ENCODE data around the gene FBXW11.
A peak's percentile ranks its signal among the peaks of the same experiment; 100 is the strongest.

The FBXW11 gene

DNA sequence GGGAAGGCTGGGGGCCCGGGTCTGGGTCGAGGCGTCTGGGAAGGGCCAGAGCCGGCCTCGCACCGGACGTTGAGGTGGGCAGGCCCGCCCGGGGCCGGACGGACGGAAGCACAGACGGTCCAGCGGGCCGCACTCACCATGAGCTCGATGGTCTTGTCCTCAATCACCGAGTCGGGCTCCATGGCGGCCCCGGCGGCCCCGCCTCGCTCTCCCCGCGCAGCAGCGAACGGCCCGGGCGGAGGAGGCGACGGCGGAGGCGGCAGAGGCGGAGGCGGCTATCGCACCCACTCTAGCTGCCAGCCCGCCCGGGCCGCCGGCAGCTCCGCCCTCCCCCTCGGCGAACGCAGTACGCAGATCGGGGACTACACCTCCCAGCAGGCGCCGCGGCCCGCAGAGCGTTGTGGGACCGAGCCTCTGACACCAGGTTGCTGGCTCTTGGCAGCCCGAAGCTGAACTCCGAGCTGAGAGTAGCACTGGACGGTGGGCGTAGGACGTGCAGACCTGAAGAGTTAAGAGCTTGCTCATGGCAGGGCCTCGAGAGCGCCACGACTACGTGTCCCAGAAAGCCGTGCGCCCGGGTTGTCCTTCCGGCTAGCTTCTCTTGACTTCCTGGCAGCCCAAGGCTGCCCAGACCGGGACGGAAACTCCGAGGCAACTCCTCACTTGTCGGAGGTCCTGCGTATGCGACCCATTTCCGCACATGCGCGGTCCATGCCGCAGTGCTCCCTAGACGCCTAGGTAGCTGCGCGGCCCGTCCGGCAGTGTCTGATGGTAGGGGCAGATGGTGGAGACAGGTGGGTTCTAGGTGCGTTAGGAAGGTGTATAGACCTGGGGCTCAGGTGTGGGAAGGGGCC lies at the start of gene FBXW11:
Gene FBXW11 (minus strand): TSS at position 318 of the 854 bp plus-strand sequence. CDS start 136 bp downstream, at position 182.
- TF ChIP-seq, protein P1, sequence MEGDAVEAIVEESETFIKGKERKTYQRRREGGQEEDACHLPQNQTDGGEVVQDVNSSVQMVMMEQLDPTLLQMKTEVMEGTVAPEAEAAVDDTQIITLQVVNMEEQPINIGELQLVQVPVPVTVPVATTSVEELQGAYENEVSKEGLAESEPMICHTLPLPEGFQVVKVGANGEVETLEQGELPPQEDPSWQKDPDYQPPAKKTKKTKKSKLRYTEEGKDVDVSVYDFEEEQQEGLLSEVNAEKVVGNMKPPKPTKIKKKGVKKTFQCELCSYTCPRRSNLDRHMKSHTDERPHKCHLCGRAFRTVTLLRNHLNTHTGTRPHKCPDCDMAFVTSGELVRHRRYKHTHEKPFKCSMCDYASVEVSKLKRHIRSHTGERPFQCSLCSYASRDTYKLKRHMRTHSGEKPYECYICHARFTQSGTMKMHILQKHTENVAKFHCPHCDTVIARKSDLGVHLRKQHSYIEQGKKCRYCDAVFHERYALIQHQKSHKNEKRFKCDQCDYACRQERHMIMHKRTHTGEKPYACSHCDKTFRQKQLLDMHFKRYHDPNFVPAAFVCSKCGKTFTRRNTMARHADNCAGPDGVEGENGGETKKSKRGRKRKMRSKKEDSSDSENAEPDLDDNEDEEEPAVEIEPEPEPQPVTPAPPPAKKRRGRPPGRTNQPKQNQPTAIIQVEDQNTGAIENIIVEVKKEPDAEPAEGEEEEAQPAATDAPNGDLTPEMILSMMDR (IDR thresholded peaks at IDR 0.05; ENCODE audit: low read depth, low read length, missing control alignments): no peak
- peak; percentile 96 for DNase-seq (ENCODE audit: low read depth)

DNA sequence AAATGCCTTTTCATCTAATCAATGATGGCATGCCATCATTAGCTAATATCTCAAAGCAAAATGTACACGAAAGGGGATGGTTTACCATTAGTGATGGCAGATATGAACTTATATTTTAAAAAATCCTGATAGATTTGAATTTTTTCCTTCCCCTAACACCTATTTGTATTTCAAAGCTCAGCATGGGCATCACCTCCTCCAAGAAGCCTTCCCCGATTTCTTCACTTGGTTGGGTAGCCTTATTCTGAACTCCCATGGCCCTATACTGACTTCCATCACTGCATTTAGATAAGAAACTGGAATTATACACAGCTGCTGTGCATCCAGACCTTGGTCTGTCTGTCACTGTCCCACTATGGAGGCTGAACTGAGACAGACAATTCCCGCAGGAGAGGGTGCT lies 49.6 kb upstream of the FBXW11 start:
- no peak overlapping the region for H3K4me3 ChIP-seq (ENCODE audit: low read depth, low read length)
- no peak for DNase-seq (ENCODE audit: low read depth)
- TF ChIP-seq, protein P1 (IDR thresholded peaks at IDR 0.05; ENCODE audit: low read depth, low read length, missing control alignments): no peak

More for the DNA sequence above, at the start of gene FBXW11:
- H3K4me3 ChIP-seq (ENCODE audit: low read depth, low read length): peak within 1 kb of the TSS; percentile 87

DNA sequence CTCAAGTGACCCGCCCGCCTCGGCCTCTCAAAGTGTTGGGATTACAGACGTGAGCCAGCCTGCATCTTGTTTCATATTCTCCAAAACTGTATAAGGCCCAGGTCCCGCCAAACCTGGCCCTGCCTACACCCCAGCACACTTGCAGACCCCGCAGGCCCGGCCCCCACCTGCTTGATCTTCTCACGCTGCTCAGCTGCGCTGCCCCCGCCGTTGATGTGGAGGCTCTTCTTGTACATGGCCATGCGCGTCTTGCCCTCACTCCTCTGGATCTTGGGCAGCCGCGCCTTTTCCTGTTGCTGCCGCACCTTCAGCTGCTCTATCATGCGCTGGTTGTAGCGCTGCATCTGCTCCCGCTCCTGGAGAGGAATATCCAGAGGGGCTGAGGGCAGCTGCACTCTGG lies 49.0 kb upstream of the FBXW11 start:
- DNase-seq (ENCODE audit: low read depth): no peak
- H3K4me3 ChIP-seq (ENCODE audit: low read depth, low read length): no peak overlapping the region
- TF ChIP-seq, protein P1 (IDR thresholded peaks at IDR 0.05; ENCODE audit: low read depth, low read length, missing control alignments): no peak

DNA sequence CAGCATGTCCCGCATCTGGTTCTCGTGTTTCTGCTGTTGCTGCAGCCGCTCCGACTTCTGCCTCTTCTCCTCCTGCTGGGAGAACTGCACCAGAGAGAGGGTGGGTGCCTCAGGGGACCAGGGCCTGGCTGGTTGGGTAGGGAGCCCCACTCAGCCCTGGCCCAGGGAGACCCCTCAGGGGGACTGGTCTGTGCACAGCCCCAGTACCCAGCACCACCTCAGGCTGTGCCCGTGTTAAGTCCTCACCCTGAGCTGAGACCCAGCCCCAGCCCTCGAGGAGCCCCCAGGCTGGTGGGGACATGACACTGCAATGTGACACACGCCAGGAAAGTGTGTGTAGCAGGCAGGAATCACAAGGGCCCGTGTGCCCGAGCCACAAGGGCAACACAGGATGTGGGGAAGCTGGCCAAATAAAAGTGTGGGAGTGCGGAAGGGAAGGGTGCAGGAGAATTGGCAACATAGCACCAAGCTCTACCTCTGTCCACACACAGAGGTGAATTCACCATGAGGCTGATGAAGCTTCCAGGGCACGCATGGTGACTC lies 48.2 kb upstream of the FBXW11 start:
- no peak for DNase-seq (ENCODE audit: low read depth)
- H3K4me3 ChIP-seq (ENCODE audit: low read depth, low read length): no peak overlapping the region
- TF ChIP-seq, protein P1 (IDR thresholded peaks at IDR 0.05; ENCODE audit: low read depth, low read length, missing control alignments): no peak

DNA sequence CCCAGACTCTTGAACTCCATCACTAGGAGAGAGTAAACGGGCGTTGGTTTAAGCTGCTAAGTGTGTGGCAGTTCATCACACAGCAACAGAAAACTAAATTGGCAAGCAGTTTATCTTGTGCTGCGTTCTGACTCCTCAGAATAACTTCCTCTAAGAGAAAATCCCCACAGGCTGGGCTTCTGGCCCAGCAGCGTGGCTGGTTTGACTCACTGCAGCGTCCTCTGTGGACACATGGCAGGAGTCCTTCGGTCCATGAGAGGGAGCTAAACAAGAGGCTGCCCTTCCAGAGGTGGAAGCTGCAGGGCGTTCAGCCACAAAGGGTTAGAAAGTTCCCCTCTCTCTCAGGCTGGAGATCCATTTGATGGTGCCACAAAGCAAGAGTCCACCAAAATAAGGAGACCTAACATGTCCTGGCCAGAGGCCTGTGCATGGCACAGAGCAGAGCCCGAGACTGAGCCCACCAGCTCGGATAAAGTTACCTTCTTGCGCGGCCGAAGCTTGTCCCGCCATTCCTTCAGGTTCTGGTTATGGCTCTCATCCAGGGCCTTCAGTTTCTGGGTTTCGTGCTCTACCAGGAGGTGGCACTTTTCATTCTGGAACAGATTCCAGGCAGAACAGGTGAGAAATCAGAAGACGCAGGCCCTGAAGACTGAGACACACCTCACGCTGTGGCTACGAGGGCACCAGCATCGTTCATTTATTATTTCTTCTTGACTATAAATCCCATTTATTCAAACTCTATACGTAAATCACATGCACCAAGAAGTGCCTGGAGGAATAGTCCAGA lies 46.2 kb upstream of the FBXW11 start:
- no peak for DNase-seq (ENCODE audit: low read depth)
- H3K4me3 ChIP-seq (ENCODE audit: low read depth, low read length): no peak overlapping the region
- TF ChIP-seq, protein P1 (IDR thresholded peaks at IDR 0.05; ENCODE audit: low read depth, low read length, missing control alignments): no peak

DNA sequence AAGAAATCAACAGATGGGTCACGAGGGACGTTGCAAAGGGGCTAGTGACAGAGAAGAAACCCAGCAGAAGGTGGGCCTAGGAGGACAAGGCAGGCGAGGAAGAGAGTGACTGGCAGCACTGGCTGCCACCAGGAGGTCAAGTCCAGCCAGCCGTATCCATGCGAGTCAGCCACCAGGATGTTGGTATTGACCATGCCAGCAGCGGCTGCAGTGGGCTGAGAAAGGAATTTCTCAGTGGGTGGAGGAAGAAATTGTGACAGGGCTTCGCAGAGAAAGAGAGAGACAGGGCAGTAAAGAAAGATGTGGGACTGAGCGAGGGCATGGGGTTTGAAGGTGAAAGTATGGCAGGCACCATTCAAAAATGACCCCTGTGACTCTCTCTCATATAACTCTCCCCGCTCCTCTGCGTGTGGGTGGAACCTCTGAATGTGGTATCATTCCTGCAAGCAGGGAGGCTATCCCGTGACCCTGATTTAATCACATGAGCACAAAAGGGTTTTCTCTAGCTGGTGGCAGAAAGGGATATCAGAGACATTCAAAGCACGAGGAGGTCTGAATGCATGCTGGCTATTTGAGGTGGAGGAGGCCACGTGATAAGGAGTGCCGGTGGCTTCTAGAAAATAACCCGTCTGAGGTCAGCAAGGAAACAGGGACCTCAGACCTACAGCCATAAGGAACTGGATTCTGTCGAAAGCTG lies 45.4 kb upstream of the FBXW11 start:
- TF ChIP-seq, protein P1 (IDR thresholded peaks at IDR 0.05; ENCODE audit: low read depth, low read length, missing control alignments): no peak
- no peak for DNase-seq (ENCODE audit: low read depth)
- no peak overlapping the region for H3K4me3 ChIP-seq (ENCODE audit: low read depth, low read length)

All from GM12864 (cell line).